ENCODE measurements around the gene CDK3. TPM values are rescaled to one million over a fixed set of nuclear protein-coding genes. Genes with fewer than 3 reads are reported as not detected.
"Not testable (repeated sequence)": the region's sequence is repeated elsewhere in the genome, so short reads cannot be mapped to it uniquely, and the experiment has no call there.

The CDK3 gene
- total and polyA plus RNA-seq, 8 donors = 1.9 to 34.7 (median 3.4) TPM

GRCh38 chr17:76040376-76040775 lies 39.7 kb downstream of the CDK3 start:
- Histone ChIP-seq H3K36me3 (peaks cover 0 to 77% (median 38%) of the 10 kb centered on the region in 3 donors), H3K27ac (no peak overlapping the region), H3K27me3 (no peaks in the 10 kb centered on the region), H3K4me3 (no peak overlapping the region), H3K9me3 (no peaks in the 10 kb centered on the region), H3K4me1 (no peaks in the 10 kb centered on the region)
- intact Hi-C loops (cut with DNase I) = no loop called here
- 66% methylated on average over 6 of the region's 6 CpGs for WGBS, 2 donors
- FAIRE-seq (no peak), ATAC-seq (no peak), DNase-seq (no peak)
- TF ChIP-seq CTCF (IDR thresholded peaks at IDR 0.05) = no peak

GRCh38 chr17:76042868-76043267 lies 42.2 kb downstream of the CDK3 start:
- 96 to 98% methylated on average over 3 of the region's 3 CpGs for WGBS, 2 donors
- H3K4me3 ChIP-seq; intact Hi-C loops (cut with DNase I); H3K27ac ChIP-seq; H3K27me3 ChIP-seq; ATAC-seq; DNase-seq; H3K4me1 ChIP-seq; H3K9me3 ChIP-seq; FAIRE-seq: not testable (repeated sequence)
- peaks cover 4 to 100% (median 59%) of the 10 kb centered on the region in 3 donors for H3K36me3 ChIP-seq

- H3K9me3 ChIP-seq; DNase-seq; FAIRE-seq; H3K27ac ChIP-seq; H3K27me3 ChIP-seq; intact Hi-C loops (cut with DNase I); ATAC-seq; H3K4me1 ChIP-seq; H3K4me3 ChIP-seq: not testable (repeated sequence)
- 70 to 78% methylated on average over 11 of the region's 11 CpGs for WGBS, 2 donors
- peaks cover 4 to 100% (median 65%) of the 10 kb centered on the region in 3 donors for H3K36me3 ChIP-seq
Measured at GRCh38 chr17:76044475-76045007, 43.9 kb downstream of the CDK3 start.

GRCh38 chr17:76046064-76046463 lies 45.4 kb downstream of the CDK3 start:
- no peaks in the 10 kb centered on the region for H3K27me3 ChIP-seq
- 86 to 91% methylated on average over 8 of the region's 8 CpGs for WGBS, 2 donors
- H3K27ac ChIP-seq = no peak overlapping the region
- no peak for TF ChIP-seq CTCF (IDR thresholded peaks at IDR 0.05)
- ATAC-seq (no peak), DNase-seq (no peak), FAIRE-seq (no peak)
- peaks cover 4 to 95% (median 56%) of the 10 kb centered on the region in 3 donors for H3K36me3 ChIP-seq
- no peaks in the 10 kb centered on the region for H3K4me1 ChIP-seq
- no peaks in the 10 kb centered on the region for H3K9me3 ChIP-seq
- no peak overlapping the region for H3K4me3 ChIP-seq
- intact Hi-C loops (cut with DNase I) = no loop called here

GRCh38 chr17:76048025-76048605 lies 47.5 kb downstream of the CDK3 start:
- Histone ChIP-seq H3K9me3 (no peaks in the 10 kb centered on the region), H3K27ac (no peak overlapping the region), H3K36me3 (peaks cover 4 to 74% (median 50%) of the 10 kb centered on the region in 3 donors), H3K4me1 (peaks cover 0 to 7% (median 0%) of the 10 kb centered on the region in 3 donors), H3K27me3 (no peaks in the 10 kb centered on the region), H3K4me3 (no peak overlapping the region)
- no peak for ATAC-seq
- intact Hi-C loops (cut with DNase I) = no loop called here
- TF ChIP-seq CTCF (IDR thresholded peaks at IDR 0.05) = no peak
- 82 to 88% methylated on average over 9 of the region's 9 CpGs for whole genome bisulfite sequencing, 2 donors
- FAIRE-seq = no peak
- DNase-seq = no peak

- 82 to 85% methylated on average over 9 of the region's 9 CpGs for WGBS, 2 donors
- ATAC-seq = no peak
Measured at GRCh38 chr17:76048711-76049110, 48.1 kb downstream of the CDK3 start.

More at GRCh38 chr17:76048711-76049110, 48.1 kb downstream of the CDK3 start:
- Histone ChIP-seq H3K4me1 (peaks cover 0 to 7% (median 0%) of the 10 kb centered on the region in 3 donors), H3K27ac (no peak overlapping the region), H3K9me3 (no peaks in the 10 kb centered on the region), H3K36me3 (peaks cover 4 to 70% (median 44%) of the 10 kb centered on the region in 3 donors), H3K27me3 (no peaks in the 10 kb centered on the region), H3K4me3 (no peak overlapping the region)
- FAIRE-seq (no peak), DNase-seq (no peak)
- intact Hi-C loops (cut with DNase I) = no loop called here
- TF ChIP-seq CTCF (IDR thresholded peaks at IDR 0.05) = no peak
